ENCODE measurements around the gene ATP9A.
A peak's percentile ranks its signal among the peaks of the same experiment; 100 is the strongest.

Gene ATP9A

GRCh38 chr20:51750770-51751388, 17.3 kb downstream of the ATP9A start:
- no peak for TF ChIP-seq SCRT2 (tag by site-specific recombination; IDR thresholded peaks at IDR 0.05)
- TF ChIP-seq ZNF354C (tag by site-specific recombination; IDR thresholded peaks at IDR 0.05; ENCODE audit: borderline replicate concordance, low read depth) = no peak
- peak; percentile 24; the same call in 1 of the 2 replicates for TF ChIP-seq ZNF341 (tag by site-specific recombination; IDR thresholded peaks at IDR 0.05; ENCODE audit: low read depth)
- TF ChIP-seq ZNF133 (tag by site-specific recombination; IDR thresholded peaks at IDR 0.05) = peak; percentile 95
- TF ChIP-seq ZNF362 (tag by site-specific recombination; IDR thresholded peaks at IDR 0.05) = peak; percentile 75
- H3K27ac ChIP-seq (ENCODE audit: extremely low read depth, low read depth, low read length) = no peak overlapping the region; the same call in 1 of the 2 replicates
- H3K9me3 ChIP-seq (ENCODE audit: control insufficient read depth, insufficient read depth, low read depth, low read length) = no peaks in the 10 kb centered on the region
- ChIA-PET CTCF (interaction anchor here (1.1 kb wide), 1 partner anchor 184 kb away, joined by 3 read pairs; no protein-coding TSS in a partner anchor), POLR2A (no interaction called here)
- H3K4me1 ChIP-seq (ENCODE audit: control insufficient read depth, insufficient read depth, low read length) = peaks cover 7% of the 10 kb centered on the region
- no peaks in the 10 kb centered on the region; a peak in 1 of 3 replicates for H3K36me3 ChIP-seq (ENCODE audit: control insufficient read depth in 2 of 2, insufficient read depth in 1 of 2, low read length in 2 of 2)
- H3K4me3 ChIP-seq (ENCODE audit: low read depth, low read length) = no peak overlapping the region

- POLR2A ChIA-PET = no interaction called here
- CTCF ChIA-PET = interaction anchor here (1.1 to 1.2 kb wide), 2 partner anchors 185 to 215 kb away, joined by 3 read pairs; no protein-coding TSS in a partner anchor
- no peak overlapping the region for H3K4me3 ChIP-seq (ENCODE audit: low read depth, low read length)
- no peak overlapping the region; the same call in 1 of the 2 replicates for H3K27ac ChIP-seq (ENCODE audit: extremely low read depth, low read depth, low read length)
- no peaks in the 10 kb centered on the region; a peak in 1 of 3 replicates for H3K36me3 ChIP-seq (ENCODE audit: control insufficient read depth in 2 of 2, insufficient read depth in 1 of 2, low read length in 2 of 2)
- H3K9me3 ChIP-seq (ENCODE audit: control insufficient read depth, insufficient read depth, low read depth, low read length) = no peaks in the 10 kb centered on the region
- peaks cover 7% of the 10 kb centered on the region for H3K4me1 ChIP-seq (ENCODE audit: control insufficient read depth, insufficient read depth, low read length)
- no peak for TF ChIP-seq ZNF580 (tag by site-specific recombination; IDR thresholded peaks at IDR 0.05)
- 0 out of 2 replicates have a peak, but pooled peaks have one; percentile 9 for TF ChIP-seq SP2 (tag by site-specific recombination; IDR thresholded peaks at IDR 0.05)
- peak; percentile 54; the same call in 1 of the 2 replicates for TF ChIP-seq ZBTB8A (tag by site-specific recombination; IDR thresholded peaks at IDR 0.05)
- no peak for TF ChIP-seq MYNN (tag by site-specific recombination; IDR thresholded peaks at IDR 0.05; ENCODE audit: borderline replicate concordance)
- no peak for TF ChIP-seq ZNF639 (tag by site-specific recombination; IDR thresholded peaks at IDR 0.05)
- TF ChIP-seq ZNF830 (tag by site-specific recombination; IDR thresholded peaks at IDR 0.05; ENCODE audit: low read depth) = no peak
- no peak for TF ChIP-seq ZNF776 (tag by site-specific recombination; IDR thresholded peaks at IDR 0.05; ENCODE audit: borderline replicate concordance)
- TF ChIP-seq INSM2 (tag by site-specific recombination; IDR thresholded peaks at IDR 0.05) = peak; percentile 53; the same call in 1 of the 2 replicates
- TF ChIP-seq ZNF248 (tag by site-specific recombination; IDR thresholded peaks at IDR 0.05) = no peak
- no peak for TF ChIP-seq ZNF645 (tag by site-specific recombination; IDR thresholded peaks at IDR 0.05)
- peak; percentile 85 for TF ChIP-seq ZNF692 (tag by site-specific recombination; IDR thresholded peaks at IDR 0.05)
- peak; percentile 70; the same call in 1 of the 2 replicates for TF ChIP-seq ZNF10 (tag by site-specific recombination; IDR thresholded peaks at IDR 0.05)
- TF ChIP-seq PATZ1 (tag by site-specific recombination; IDR thresholded peaks at IDR 0.05) = peak; percentile 85
- no peak for TF ChIP-seq ZNF19 (tag by site-specific recombination; IDR thresholded peaks at IDR 0.05; ENCODE audit: low read depth)
- TF ChIP-seq ZNF560 (tag by site-specific recombination; IDR thresholded peaks at IDR 0.05; ENCODE audit: borderline replicate concordance) = no peak
These were observed 18.0 kb downstream of the ATP9A start for GRCh38 chr20:51750037-51750769.

All from HEK293 (cell line).